Cardiac muscle cell (in vitro differentiated cells and primary cell): ENCODE results near the gene SCAI. TPM values are rescaled to one million over a fixed set of nuclear protein-coding genes. Genes with fewer than 3 reads are reported as not detected.
"Not testable (repeated sequence)": the region's sequence is repeated elsewhere in the genome, so short reads cannot be mapped to it uniquely, and the experiment has no call there.

Experiments
- DNase-seq, 2 donors: peaks; one replicate each; pipeline versions ENCODE4 v3.0.0 to v3.0.0-alpha.2; 2010 to 2017; ENCODE audit warnings: low read depth in 1 of 2, low spot score in 1 of 2
- H3K27ac ChIP-seq: fragments of 200-600 bp; sonication (generic); 2 replicates; pipeline ENCODE4 v1.5.1; 2016
- H3K27me3 ChIP-seq: fragments of 200-600 bp; sonication (generic); 2 replicates; pipeline ENCODE4 v1.6.0; 2016; ENCODE audit warnings: control low read depth
- H3K36me3 ChIP-seq: fragments of 200-600 bp; sonication (generic); 2 replicates; pipeline ENCODE4 v1.5.1; 2016; ENCODE audit warnings: control low read depth
- H3K4me1 ChIP-seq: fragments of 200-600 bp; sonication (generic); 2 replicates; pipeline ENCODE4 v1.8.1; 2017; ENCODE audit warnings: low read depth, mild to moderate bottlenecking, mixed run types
- H3K4me3 ChIP-seq: fragments of 200-600 bp; sonication (generic); 2 replicates; pipeline ENCODE4 v1.5.1; 2016; ENCODE audit warnings: mild to moderate bottlenecking
- H3K9me3 ChIP-seq: fragments of 200-600 bp; sonication (generic); 2 replicates; pipeline ENCODE4 v1.5.1; 2017; ENCODE audit warnings: low read depth, mild to moderate bottlenecking, control low read depth
- polyA plus RNA-seq: library from polyadenylated mRNA; unstranded; fragments of >200 nt; fragmentation: Nextera tagmentation; extraction: Ambion mirVana; gene quantifications from 2 replicates; pipeline ENCODE4 v1.2.1, GENCODE V29; 2016
- total RNA-seq: library from RNA; depleted of rRNA; stranded (reverse); fragments of >200 nt; gene quantifications from 2 replicates; pipeline ENCODE4 v1.2.3, GENCODE V29; 2016
- TF ChIP-seq, protein P1 (sequence below): IDR thresholded peaks from 2 replicates; pipeline ENCODE4 v1.5.1; 2012; ENCODE audit warnings: low read depth, mild to moderate bottlenecking, low read length

Gene SCAI
- total and polyA plus RNA-seq, 2 experiments from 2014 or later = 4.4 to 15.0 TPM

DNA sequence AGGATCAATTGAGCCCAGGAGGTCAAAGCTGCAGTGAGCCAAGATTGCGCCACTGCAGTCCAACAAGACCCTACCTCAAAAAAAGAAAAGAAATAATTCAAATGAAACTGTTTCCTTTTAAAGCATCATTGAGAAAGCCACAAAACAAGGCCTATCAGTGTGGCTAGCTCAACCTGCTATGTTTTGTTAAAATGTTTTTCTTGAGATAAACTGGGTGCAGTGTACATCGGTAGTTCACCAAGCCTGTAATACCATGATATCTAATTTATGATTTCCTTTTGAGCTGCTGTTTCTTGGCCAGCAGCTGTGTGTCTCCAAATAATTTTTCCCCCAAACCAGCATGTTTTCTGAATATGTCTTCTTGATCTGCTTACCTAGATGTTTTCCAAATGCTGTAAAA, 105.2 kb downstream of the SCAI start:
- TF ChIP-seq, protein P1, sequence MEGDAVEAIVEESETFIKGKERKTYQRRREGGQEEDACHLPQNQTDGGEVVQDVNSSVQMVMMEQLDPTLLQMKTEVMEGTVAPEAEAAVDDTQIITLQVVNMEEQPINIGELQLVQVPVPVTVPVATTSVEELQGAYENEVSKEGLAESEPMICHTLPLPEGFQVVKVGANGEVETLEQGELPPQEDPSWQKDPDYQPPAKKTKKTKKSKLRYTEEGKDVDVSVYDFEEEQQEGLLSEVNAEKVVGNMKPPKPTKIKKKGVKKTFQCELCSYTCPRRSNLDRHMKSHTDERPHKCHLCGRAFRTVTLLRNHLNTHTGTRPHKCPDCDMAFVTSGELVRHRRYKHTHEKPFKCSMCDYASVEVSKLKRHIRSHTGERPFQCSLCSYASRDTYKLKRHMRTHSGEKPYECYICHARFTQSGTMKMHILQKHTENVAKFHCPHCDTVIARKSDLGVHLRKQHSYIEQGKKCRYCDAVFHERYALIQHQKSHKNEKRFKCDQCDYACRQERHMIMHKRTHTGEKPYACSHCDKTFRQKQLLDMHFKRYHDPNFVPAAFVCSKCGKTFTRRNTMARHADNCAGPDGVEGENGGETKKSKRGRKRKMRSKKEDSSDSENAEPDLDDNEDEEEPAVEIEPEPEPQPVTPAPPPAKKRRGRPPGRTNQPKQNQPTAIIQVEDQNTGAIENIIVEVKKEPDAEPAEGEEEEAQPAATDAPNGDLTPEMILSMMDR = no peak
- Histone ChIP-seq H3K27ac (no peak overlapping the region), H3K4me3 (no peak overlapping the region), H3K27me3 (no peaks in the 10 kb centered on the region), H3K9me3 (no peaks in the 10 kb centered on the region), H3K4me1 (peaks cover 6% of the 10 kb centered on the region), H3K36me3 (no peaks in the 10 kb centered on the region)
- DNase-seq = no peak

DNA sequence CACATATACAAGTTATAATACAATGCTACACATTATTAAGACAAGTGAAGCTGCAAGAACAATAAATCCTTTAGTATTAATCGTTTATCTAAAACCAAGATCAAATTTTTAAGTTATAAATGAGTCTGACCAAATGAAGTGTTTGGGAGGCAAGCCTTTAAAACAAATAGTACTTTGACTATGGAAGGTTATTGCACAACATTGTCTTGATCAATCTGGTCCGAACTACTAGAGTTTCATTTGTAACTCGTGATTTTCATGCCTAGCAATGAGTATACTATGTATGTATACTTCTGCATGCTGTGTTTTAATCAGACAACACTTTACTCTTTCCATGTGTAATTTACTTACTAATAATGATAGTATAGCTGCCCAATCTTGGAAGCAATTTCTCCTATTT, 115.3 kb downstream of the SCAI start:
- Histone ChIP-seq H3K4me3 (no peak overlapping the region), H3K9me3 (no peaks in the 10 kb centered on the region), H3K36me3 (peaks cover 15% of the 10 kb centered on the region), H3K4me1 (peaks cover 6% of the 10 kb centered on the region), H3K27me3 (no peaks in the 10 kb centered on the region), H3K27ac (no peak overlapping the region)
- DNase-seq = no peak
- TF ChIP-seq, protein P1 = no peak

DNA sequence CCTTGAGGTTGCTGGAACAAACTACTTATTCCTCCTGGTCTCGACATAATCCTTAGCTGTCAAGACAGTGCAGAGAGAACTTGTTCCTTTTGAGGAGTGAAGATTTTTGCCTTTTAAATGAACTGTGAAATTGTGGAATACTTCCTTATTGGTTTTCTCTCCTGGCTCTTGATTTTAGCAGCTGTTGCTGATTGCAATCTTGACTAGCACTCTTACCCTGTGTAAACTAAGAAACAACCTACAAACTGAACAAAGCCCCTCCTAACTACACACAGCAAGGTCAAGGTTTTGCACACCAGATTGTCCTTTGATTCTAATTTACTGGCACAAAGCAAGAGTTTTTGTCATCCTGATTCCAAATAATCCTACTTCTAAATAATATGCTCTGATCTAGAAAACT, 118.4 kb downstream of the SCAI start:
- no peak overlapping the region for H3K4me3 ChIP-seq
- TF ChIP-seq, protein P1 = no peak
- H3K27ac ChIP-seq = no peak overlapping the region
- H3K36me3 ChIP-seq = peaks cover 15% of the 10 kb centered on the region
- no peaks in the 10 kb centered on the region for H3K9me3 ChIP-seq
- peaks cover 6% of the 10 kb centered on the region for H3K4me1 ChIP-seq
- DNase-seq = no peak
- H3K27me3 ChIP-seq = no peaks in the 10 kb centered on the region

DNA sequence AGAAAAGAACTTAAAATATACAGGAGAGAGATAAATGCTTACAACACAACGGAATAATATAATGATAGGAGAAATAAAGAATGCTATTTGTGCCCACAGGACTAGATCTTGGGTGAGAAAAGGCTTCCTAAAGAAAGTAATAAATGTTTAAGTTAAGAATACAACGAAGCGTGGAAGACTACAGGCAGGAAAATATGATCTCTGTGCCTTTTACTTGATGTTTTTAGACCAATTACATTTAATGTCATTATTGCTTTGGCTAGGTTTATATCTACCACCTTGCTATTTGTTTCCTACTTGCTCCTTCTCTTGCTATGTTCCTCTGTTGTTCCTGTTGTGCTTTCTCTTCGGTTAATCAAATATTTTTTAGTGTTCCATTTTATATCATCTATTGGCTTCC, 122.3 kb downstream of the SCAI start:
- H3K36me3 ChIP-seq = peaks cover 14% of the 10 kb centered on the region
- H3K9me3 ChIP-seq = no peaks in the 10 kb centered on the region
- TF ChIP-seq, protein P1 = no peak

DNA sequence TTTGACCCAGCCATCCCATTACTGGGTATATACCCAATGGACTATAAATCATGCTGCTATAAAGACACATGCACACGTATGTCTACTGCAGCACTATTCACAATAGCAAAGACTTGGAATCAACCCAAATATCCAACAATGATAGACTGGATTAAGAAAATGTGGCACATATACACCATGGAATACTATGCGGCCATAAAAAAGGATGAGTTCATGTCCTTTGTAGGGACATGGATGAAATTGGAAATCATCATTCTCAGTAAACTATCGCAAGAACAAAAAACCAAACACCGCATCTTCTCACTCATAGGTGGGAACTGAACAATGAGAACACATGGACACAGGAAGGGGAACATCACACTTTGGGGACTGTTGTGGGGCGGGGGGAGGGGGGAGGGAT, 127.7 kb downstream of the SCAI start:
- H3K27me3 ChIP-seq, H3K4me3 ChIP-seq, H3K27ac ChIP-seq, H3K36me3 ChIP-seq, DNase-seq, H3K9me3 ChIP-seq, H3K4me1 ChIP-seq: not testable (repeated sequence)

More for the DNA sequence above, 122.3 kb downstream of the SCAI start:
- no peaks in the 10 kb centered on the region for H3K27me3 ChIP-seq
- peaks cover 6% of the 10 kb centered on the region for H3K4me1 ChIP-seq
- DNase-seq = no peak
- no peak overlapping the region for H3K27ac ChIP-seq
- H3K4me3 ChIP-seq = no peak overlapping the region

DNA sequence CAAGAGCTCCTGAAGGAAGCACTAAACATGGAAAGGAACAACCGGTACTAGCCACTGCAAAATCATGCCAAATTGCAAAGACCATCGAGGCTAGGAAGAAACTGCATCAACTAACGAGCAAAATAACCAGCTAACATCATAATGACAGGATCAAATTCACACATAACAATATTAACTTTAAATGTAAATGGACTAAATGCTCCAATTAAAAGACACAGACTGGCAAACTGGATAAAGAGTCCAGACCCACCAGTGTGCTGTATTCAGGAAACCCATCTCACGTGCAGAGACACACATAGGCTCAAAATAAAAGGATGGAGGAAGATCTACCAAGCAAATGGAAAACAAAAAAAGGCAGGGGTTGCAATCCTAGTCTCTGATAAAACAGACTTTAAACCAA, 131.3 kb downstream of the SCAI start:
- not testable (repeated sequence) for H3K27ac ChIP-seq, H3K4me3 ChIP-seq, H3K27me3 ChIP-seq, H3K4me1 ChIP-seq, DNase-seq, H3K36me3 ChIP-seq, H3K9me3 ChIP-seq

DNA sequence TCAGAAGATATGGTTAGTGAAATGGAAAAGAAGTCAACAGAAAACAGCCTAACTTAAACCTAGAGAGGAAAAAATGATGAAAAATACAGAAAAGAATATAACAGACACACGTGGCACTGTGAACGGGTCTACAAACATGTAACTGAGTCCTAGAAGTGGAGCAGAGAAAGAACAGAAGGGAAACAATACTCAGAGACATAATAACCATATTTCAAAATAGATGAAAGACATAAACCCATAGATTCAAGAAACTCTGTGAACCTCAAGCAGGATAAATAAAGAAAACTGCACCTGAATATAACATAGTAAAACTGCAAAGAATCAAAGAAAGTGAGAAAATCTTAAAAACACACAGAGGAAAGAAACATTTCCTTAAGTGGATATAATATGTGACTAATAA, 134.7 kb downstream of the SCAI start:
- TF ChIP-seq, protein P1 = no peak

More for the DNA sequence above, 134.7 kb downstream of the SCAI start:
- H3K36me3 ChIP-seq = no peaks in the 10 kb centered on the region
- H3K4me1 ChIP-seq = no peaks in the 10 kb centered on the region
- H3K27ac ChIP-seq = no peak overlapping the region
- no peak overlapping the region for H3K4me3 ChIP-seq
- no peaks in the 10 kb centered on the region for H3K27me3 ChIP-seq
- no peak for DNase-seq
- H3K9me3 ChIP-seq = no peaks in the 10 kb centered on the region
